Stomach (tissue), 9 donors: ENCODE results near the gene LOXL3. TPM values are rescaled to one million over a fixed set of nuclear protein-coding genes. Genes with fewer than 3 reads are reported as not detected.

Source experiments
- DNase-seq, 2 donors: peaks; one replicate each; pipeline versions ENCODE4 v3.0.0 to v3.0.0-alpha.2; 2013 to 2019
- H3K27ac ChIP-seq, 5 donors: fragments of 200-600 bp in 4 of 5; sonication (generic) in 4 of 5; one replicate each; pipeline ENCODE4 v1.5.1; 2013 to 2019; ENCODE audit warnings: mild to moderate bottlenecking in 1 of 5, moderate library complexity in 1 of 5
- H3K27me3 ChIP-seq, 3 donors: fragments of 200-600 bp; sonication (generic); one replicate each; pipeline ENCODE4 v1.5.1; 2017 to 2019; ENCODE audit warnings: mixed run types in 1 of 3
- H3K36me3 ChIP-seq, 4 donors: fragments of 200-600 bp; sonication (generic); 1 replicate in 3 of 4; 2 replicates in 1 of 4; pipeline ENCODE4 v1.5.1; 2016 to 2019
- H3K4me1 ChIP-seq, 4 donors: fragments of 200-600 bp; sonication (generic); one replicate each; pipeline ENCODE4 v1.5.1; 2016 to 2019
- H3K4me3 ChIP-seq, 4 donors: fragments of 200-600 bp; sonication (generic) in 3 of 4; one replicate each; pipeline ENCODE4 v1.5.1; 2016 to 2019; ENCODE audit warnings: mild to moderate bottlenecking in 1 of 4
- H3K9me3 ChIP-seq, 4 donors: fragments of 200-600 bp; sonication (generic); one replicate each; pipeline ENCODE4 v1.5.1; 2016 to 2019
- CTCF ChIP-seq, 7 experiments: fragments of 450-650 bp in 4 of 7; fragments of 200-600 bp in 3 of 7; sonication (generic) in 3 of 7; IDR thresholded peaks; one replicate each; pipeline ENCODE4 v1.5.1; 2016 to 2019; ENCODE audit warnings: antibody characterized with exemption in 7 of 7, control low read depth in 2 of 7, mild to moderate bottlenecking in 1 of 7
- EP300 ChIP-seq: sonication (generic); formaldehyde crosslinking; IDR thresholded peaks from one replicate; pipeline ENCODE4 v1.6.1; 2017; ENCODE audit warnings: antibody characterized with exemption
- POLR2A ChIP-seq, 4 donors: fragments of 450-650 bp; IDR thresholded peaks; one replicate each; pipeline ENCODE4 v1.6.1; 2016; ENCODE audit warnings: antibody characterized with exemption in 4 of 4, control low read depth in 2 of 4, mild to moderate bottlenecking in 1 of 4, moderate library complexity in 1 of 4
- POLR2AphosphoS5 ChIP-seq, 3 donors: sonication (generic); formaldehyde crosslinking; IDR thresholded peaks; one replicate each; pipeline ENCODE4 v1.6.1; 2016; ENCODE audit warnings: antibody characterized with exemption in 3 of 3
- WGBS, 5 donors: extraction: QIAGEN DNeasy Blood & Tissue Kit in 3 of 5; methylation state at CpG; one replicate each; pipeline versions ENCODE4 v1.1.5 to v1.1.7; 2013 to 2018; 5-methylcytosine and 5-hydroxymethylcytosine counted together
- intact Hi-C: fragments of 100-400 bp; cut with DNase I; formaldehyde crosslinking; loops from one replicate; pipeline ENCODE4 v1.15.1; 2023; ENCODE audit warnings: low total_unique reads
- polyA plus RNA-seq, 3 donors: library from polyadenylated mRNA; stranded (reverse); fragments of 200-250 nt; gene quantifications; one replicate each; pipeline ENCODE4 v1.2.3, GENCODE V29; 2013
- total RNA-seq, 5 donors: library from RNA; depleted of rRNA; stranded (reverse); fragments of >200 nt; gene quantifications; one replicate each; pipeline versions ENCODE4 v1.1.0 to v1.2.3, GENCODE V29; 2014 to 2016
- donor health status: healthy with polysubstance abuse.
- donor health status: Bipolar disorder and iron deficiency.
- donor health status: healthy.

The LOXL3 gene
- total and polyA plus RNA-seq, 8 donors = 0.76 to 49.0 (median 1.4) TPM

GRCh38 chr2:74493546-74493945 is 60.2 kb downstream of the LOXL3 start:
- no peak for DNase-seq
- no peak overlapping the region for H3K27ac ChIP-seq
- intact Hi-C loops = no loop called here
- 90 to 97% (median 93%) methylated on average over 3 of the region's 3 CpGs for WGBS, 5 donors
- peaks cover 0 to 20% (median 13%) of the 10 kb centered on the region in 3 donors for H3K27me3 ChIP-seq
- TF ChIP-seq POLR2AphosphoS5 (IDR thresholded peaks at IDR 0.05) (no peak), EP300 (no peak), CTCF (IDR thresholded peaks at IDR 0.05) (no peak), POLR2A (IDR thresholded peaks at IDR 0.05) (no peak)
- no peaks in the 10 kb centered on the region for H3K9me3 ChIP-seq
- peaks cover 12 to 15% (median 14%) of the 10 kb centered on the region in 4 donors for H3K4me1 ChIP-seq
- no peak overlapping the region for H3K4me3 ChIP-seq
- peaks cover 43 to 60% (median 59%) of the 10 kb centered on the region in 4 donors for H3K36me3 ChIP-seq

- intact Hi-C loops = no loop called here
- no peaks in the 10 kb centered on the region for H3K4me1 ChIP-seq
- H3K9me3 ChIP-seq = no peaks in the 10 kb centered on the region
- no peak for DNase-seq
- no peak for TF ChIP-seq POLR2AphosphoS5 (IDR thresholded peaks at IDR 0.05)
- TF ChIP-seq EP300 = no peak
- no peak for TF ChIP-seq CTCF (IDR thresholded peaks at IDR 0.05)
- H3K4me3 ChIP-seq = no peak overlapping the region
- WGBS, 5 donors = 87 to 92% (median 90%) methylated on average over 12 of the region's 12 CpGs
- peaks cover 0 to 3% (median 0%) of the 10 kb centered on the region in 3 donors for H3K27me3 ChIP-seq
- no peak overlapping the region for H3K27ac ChIP-seq
- peaks cover 43 to 77% (median 74%) of the 10 kb centered on the region in 4 donors for H3K36me3 ChIP-seq
Observed at GRCh38 chr2:74491648-74492544, 61.8 kb downstream of the LOXL3 start.

GRCh38 chr2:74489906-74490305 is 63.8 kb downstream of the LOXL3 start:
- Histone ChIP-seq H3K27me3 (no peaks in the 10 kb centered on the region), H3K4me1 (peaks cover 0 to 11% (median 2%) of the 10 kb centered on the region in 4 donors), H3K27ac (no peak overlapping the region), H3K36me3 (peaks cover 49 to 97% (median 93%) of the 10 kb centered on the region in 4 donors), H3K4me3 (no peak overlapping the region), H3K9me3 (no peaks in the 10 kb centered on the region)
- no peak for DNase-seq
- 92 to 97% (median 95%) methylated on average over 7 to 9 of the region's 9 CpGs for WGBS, 5 donors
- intact Hi-C loops = no loop called here
- TF ChIP-seq POLR2A (IDR thresholded peaks at IDR 0.05) (no peak), CTCF (IDR thresholded peaks at IDR 0.05) (no peak), EP300 (no peak), POLR2AphosphoS5 (IDR thresholded peaks at IDR 0.05) (no peak)

GRCh38 chr2:74488643-74489481 is 64.9 kb downstream of the LOXL3 start:
- peaks cover 47 to 91% (median 86%) of the 10 kb centered on the region in 4 donors for H3K36me3 ChIP-seq
- no peak overlapping the region for H3K4me3 ChIP-seq
- 87 to 94% (median 93%) methylated on average over 9 of the region's 9 CpGs for WGBS, 5 donors
- peaks cover under 1 to 18% (median 8%) of the 10 kb centered on the region in 4 donors for H3K4me1 ChIP-seq
- no peaks in the 10 kb centered on the region for H3K27me3 ChIP-seq
- intact Hi-C loops = no loop called here
- TF ChIP-seq CTCF (IDR thresholded peaks at IDR 0.05) (no peak), POLR2A (IDR thresholded peaks at IDR 0.05) (no peak), POLR2AphosphoS5 (IDR thresholded peaks at IDR 0.05) (no peak)
- H3K9me3 ChIP-seq = no peaks in the 10 kb centered on the region
- no peak for DNase-seq
- H3K27ac ChIP-seq = no peak overlapping the region
